Measurements from ENCODE around the gene ARHGAP6.

DNA sequence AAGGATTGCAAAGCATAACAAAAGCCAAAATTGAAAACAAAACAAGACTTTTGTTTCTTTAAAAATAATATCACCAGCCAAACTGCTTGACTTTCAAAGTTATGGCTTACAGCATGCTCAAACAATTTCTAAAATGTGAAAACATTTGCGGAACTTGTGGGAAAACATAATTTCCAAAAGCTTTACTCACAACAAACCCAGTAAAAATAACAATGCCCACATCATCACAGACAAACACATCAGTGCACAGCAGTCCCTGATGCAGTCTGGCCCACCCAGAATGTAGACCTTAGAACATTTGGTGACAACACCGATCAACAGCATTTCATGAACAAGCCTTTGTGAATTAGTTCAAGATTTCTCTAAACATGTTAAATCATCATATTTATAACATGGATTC, 98.9 kb downstream of the ARHGAP6 start:
- TF ChIP-seq, protein P1, sequence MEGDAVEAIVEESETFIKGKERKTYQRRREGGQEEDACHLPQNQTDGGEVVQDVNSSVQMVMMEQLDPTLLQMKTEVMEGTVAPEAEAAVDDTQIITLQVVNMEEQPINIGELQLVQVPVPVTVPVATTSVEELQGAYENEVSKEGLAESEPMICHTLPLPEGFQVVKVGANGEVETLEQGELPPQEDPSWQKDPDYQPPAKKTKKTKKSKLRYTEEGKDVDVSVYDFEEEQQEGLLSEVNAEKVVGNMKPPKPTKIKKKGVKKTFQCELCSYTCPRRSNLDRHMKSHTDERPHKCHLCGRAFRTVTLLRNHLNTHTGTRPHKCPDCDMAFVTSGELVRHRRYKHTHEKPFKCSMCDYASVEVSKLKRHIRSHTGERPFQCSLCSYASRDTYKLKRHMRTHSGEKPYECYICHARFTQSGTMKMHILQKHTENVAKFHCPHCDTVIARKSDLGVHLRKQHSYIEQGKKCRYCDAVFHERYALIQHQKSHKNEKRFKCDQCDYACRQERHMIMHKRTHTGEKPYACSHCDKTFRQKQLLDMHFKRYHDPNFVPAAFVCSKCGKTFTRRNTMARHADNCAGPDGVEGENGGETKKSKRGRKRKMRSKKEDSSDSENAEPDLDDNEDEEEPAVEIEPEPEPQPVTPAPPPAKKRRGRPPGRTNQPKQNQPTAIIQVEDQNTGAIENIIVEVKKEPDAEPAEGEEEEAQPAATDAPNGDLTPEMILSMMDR (IDR thresholded peaks at IDR 0.05) = no peak
- TF ChIP-seq POLR2A (IDR thresholded peaks at IDR 0.05) = no peak

All from Peyer's patch (tissue), 4 donors.